ENCODE results near the gene YTHDF1. TPM values are rescaled to one million over a fixed set of nuclear protein-coding genes. Genes with fewer than 3 reads are reported as not detected.

YTHDF1 gene
- total RNA-seq, 1 donor from 2014 or later: 36.1 TPM

GRCh38 chr20:63248835-63249591 is 33.1 kb upstream of the YTHDF1 start:
- DNase-seq (ENCODE audit: low read depth): no peak

GRCh38 chr20:63247671-63248228 is 31.8 kb upstream of the YTHDF1 start:
- no peak for DNase-seq (ENCODE audit: low read depth)

DNA sequence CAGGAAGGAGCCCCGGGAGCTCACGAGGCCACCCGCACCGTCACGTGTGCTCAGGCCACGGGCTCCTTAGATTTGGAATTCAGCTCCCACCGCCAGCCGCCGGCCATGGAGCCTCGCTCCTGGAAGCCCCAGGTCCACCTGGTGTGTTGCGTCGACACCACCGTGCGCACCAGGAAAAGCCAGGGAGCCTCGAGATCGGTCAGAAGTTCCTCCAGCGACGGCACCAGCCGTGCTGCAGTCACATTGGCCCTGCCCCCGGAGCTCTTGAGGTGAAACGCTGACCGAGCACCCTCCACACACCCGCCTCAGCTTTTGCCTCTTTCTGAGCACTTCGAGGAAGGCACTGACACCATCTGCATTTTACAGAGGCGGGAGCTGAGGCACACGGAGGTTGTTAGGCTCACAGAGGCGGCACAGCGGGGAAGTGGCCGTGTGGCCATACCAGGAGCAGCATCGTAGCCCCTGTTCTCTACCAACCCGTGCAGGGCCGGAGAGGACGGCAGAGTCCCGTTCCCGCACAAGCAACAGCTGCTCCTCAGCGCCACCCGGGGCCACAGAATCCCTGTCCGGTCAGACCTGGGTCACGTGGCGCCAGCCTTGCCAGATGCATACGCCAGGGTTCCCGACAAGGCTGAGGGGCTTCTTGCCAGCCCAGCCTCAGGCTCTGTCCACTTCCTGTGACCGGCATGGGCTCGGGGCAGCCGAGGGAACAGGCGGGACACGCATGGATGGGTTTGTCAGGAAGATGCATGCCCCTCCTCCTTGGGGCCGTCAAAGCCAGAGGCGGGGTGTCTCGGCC is 30.8 kb upstream of the YTHDF1 start:
- no peak for DNase-seq (ENCODE audit: low read depth)

- no peak for DNase-seq (ENCODE audit: low read depth)
Measured at GRCh38 chr20:63244468-63244867, 28.5 kb upstream of the YTHDF1 start.

- peak; percentile 68 for DNase-seq (ENCODE audit: low read depth)
Measured at GRCh38 chr20:63243604-63244247, 27.8 kb upstream of the YTHDF1 start.

DNA sequence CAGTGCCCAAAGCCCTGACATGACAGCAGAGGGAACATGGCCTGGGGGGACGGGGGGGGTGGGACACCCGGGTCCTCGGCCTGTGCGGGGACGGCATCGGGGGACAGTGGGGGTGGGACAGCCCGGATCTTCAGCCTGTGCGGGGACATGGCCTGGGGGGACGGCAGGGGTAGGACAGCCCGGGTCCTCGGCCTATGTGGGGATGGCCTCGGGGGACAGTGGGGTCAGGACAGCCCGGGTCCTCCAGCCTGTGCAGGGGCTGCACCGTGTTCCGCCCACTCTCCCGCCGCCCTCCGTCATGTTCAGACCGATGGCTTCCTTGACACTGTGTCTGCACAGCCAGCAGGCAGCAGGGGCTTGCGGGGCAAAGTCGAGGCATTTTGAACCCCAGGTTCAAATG is 26.8 kb upstream of the YTHDF1 start:
- no peak for DNase-seq (ENCODE audit: low read depth)

DNA sequence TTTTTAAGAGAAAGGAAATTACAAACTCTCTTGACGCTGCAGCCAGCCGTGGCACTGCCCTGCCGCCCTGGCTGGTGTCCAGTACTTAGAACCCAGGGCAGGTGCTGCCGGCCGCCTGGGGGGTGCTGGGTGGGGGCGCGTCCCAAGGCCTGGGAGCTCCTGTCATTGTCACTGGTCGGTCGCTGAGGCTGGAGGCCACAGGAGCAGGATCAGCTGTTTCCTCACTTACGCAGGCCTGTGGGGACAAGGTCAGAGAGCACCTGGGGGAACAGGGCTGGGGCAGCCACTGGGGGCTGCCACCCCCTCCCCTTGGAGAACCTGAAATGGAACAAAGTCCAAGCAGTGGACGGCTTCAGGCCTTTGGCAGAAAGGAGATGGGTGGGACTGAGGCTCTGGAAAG is 25.3 kb upstream of the YTHDF1 start:
- DNase-seq (ENCODE audit: low read depth): no peak

DNA sequence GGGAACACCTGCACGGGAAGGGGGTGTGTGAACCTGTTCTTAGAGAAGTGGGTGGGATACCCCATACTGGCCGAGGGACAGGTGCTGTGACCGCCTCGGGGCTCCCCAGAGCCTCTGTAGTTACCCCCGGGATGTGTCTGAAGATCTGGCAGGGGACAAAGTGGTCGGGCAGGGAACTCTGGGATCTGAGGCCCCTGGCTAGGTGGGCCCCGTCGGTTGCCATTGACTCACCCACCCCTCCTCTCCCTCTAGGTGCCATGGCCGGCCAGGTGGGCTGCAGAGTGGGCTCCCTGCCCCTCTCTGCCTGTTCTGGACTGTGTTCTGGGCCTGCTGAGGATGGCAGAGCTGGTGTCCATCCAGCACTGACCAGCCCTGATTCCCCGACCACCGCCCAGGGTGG is 24.1 kb upstream of the YTHDF1 start:
- no peak for DNase-seq (ENCODE audit: low read depth)

DNA sequence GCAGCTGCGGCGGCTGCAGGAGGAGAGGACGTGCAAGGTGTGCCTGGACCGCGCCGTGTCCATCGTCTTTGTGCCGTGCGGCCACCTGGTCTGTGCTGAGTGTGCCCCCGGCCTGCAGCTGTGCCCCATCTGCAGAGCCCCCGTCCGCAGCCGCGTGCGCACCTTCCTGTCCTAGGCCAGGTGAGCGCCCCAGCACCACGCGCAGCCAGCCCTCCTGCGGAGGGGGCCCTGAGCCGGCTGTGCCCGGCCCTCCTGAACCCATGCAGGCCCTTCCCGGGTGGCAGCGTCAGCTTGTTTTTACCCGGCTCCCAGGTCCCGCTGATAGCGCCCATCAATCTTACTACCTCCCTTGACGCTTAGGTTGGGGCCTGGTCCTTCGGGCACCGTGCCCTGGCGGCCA is 23.5 kb upstream of the YTHDF1 start:
- no peak for DNase-seq (ENCODE audit: low read depth)

- DNase-seq (ENCODE audit: low read depth): no peak
Measured at GRCh38 chr20:63238514-63239125, 22.7 kb upstream of the YTHDF1 start.

DNA sequence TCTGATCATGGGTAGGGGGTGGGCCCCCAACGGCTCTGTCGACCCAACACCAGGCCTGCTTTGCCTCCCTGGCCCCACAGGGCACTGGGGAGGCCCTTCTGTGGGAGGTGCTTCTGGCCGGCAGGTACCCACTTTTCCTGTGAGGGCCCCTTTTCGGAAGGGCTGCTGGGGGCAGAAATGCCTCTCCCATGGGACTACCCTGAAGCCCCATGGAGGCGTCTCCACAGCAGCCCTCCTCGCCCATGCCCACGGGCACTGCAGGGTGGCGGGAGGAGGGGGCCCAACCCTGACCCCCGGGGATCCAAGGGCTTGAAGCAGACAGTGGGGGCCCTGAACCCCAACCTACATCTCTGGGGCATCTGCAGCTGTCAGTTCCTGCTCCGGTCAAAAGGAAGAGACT is 22.1 kb upstream of the YTHDF1 start:
- no peak for DNase-seq (ENCODE audit: low read depth)

GRCh38 chr20:63236116-63236837 is 20.3 kb upstream of the YTHDF1 start:
- no peak for DNase-seq (ENCODE audit: low read depth)

DNA sequence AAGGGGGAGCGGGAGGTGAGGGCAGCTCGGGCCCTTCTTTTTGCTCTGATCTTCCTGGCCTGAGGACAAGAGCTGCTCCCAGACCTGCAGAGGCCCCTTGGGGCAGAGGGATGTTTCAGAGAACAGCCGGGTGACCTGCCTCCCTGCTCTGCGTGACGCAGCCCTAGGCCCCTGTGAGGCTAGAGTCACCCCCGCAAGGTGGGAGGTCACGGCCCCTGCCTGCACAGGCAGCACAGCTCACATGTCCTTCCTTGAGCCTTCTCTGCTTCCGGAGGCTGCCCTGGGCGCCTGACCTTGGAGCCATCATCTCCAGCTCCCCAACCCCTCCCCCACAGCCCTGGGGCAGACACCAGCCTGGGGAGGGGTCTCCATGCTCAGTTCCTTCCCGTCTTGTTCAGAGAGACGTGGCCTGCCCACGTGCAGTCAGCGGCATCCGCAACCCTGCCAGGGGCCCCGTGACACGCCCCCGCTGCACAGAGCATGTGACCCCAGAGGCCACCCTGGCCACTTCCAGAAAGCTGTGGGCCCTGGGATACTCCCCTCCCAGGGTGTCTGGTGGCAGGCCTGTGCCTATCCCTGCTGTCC is 19.6 kb upstream of the YTHDF1 start, which contains the start of gene BIRC7:
Gene BIRC7 (plus strand): TSS at position 507 of the 585 bp plus-strand sequence. CDS start 192 bp downstream, outside the sequence.
- no peak for DNase-seq (ENCODE audit: low read depth)

DNA sequence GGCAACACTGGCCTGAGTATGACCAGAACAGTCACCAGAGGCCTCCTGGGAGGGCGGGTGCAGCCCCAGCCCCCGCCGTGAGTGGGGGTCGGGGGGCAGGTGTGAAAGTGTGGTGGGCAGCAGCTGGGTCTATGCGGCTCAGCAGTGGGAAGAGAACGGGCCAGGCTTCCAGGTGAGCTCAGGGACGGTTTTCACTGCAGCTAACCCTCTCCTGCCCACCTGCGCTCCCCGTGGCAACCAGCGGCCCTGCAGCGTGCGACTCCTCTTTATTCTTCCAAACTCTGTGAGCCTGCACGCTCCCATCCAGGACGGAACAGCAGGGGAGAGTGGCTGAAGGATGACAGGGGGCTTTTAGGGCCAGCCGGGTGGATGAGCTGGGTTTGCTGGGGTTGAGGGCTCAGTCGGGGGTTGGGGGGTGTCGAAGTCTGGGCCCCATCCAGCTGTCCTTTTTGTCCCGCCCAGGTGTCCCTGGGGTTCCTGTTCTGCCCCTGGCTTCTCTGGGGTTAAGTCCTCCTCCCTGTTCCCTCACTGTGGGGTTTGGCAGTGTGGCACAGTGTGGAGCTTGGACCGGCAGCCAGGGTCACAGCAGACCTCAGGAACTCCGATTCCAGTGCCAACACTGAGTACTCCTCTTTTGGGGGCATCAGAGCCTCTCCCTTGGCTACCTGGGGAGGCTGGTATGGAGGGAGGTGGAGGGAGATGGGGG is 18.9 kb upstream of the YTHDF1 start:
- no peak for DNase-seq (ENCODE audit: low read depth)

DNA sequence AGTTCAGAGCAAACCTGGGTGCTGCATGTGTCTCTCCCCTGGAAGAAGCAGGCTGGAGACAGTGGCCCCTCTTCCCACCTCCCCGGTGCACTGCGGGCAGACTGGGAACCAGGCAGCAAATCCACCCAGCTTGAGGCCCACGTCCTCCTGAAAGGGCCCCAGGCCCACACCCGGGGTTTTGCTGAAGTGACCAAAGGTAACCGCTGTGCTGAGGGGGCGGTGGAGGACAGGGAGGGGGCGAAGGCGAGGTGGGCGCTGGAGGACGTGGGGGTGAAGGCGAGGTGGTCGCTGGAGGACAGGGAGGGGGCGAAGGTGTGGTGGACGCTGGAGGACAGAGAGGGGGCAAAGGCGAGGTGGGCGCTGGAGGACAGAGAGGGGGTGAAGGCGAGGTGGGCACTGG is 18.0 kb upstream of the YTHDF1 start:
- DNase-seq (ENCODE audit: low read depth): no peak

- DNase-seq (ENCODE audit: low read depth): no peak
Measured at GRCh38 chr20:63233061-63233344, 17.1 kb upstream of the YTHDF1 start.

GRCh38 chr20:63232235-63233060 is 16.5 kb upstream of the YTHDF1 start:
- peak; percentile 53 for DNase-seq (ENCODE audit: low read depth)

- DNase-seq (ENCODE audit: low read depth): peak; percentile 57
Measured at GRCh38 chr20:63230800-63231268, 14.9 kb upstream of the YTHDF1 start.

DNA sequence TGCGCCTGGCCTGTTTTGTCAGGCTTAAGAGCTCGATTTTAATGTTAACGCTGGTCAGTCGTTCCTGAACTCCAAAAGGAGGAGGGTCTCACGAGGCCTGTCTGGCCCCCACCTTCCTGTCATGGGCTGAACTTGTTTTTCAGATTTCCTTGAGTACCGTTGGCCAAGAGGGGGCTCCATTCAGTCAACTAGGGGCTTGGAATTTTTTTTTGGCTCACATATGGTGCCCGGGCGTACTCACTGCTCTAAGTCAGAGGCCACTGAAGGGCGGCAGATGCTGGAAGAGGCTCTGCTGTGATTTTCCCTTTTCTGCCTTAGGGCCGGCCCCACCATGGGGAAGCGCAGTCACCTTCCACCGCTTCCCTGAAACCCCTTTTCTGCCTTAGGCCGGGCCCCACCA is 12.9 kb upstream of the YTHDF1 start:
- DNase-seq (ENCODE audit: low read depth): no peak

Measured in myocyte (in vitro differentiated cells).